ENCODE measurements around the gene MARCO.
"Not testable (repeated sequence)": the region's sequence is repeated elsewhere in the genome, so short reads cannot be mapped to it uniquely, and the experiment has no call there.

Gene MARCO

DNA sequence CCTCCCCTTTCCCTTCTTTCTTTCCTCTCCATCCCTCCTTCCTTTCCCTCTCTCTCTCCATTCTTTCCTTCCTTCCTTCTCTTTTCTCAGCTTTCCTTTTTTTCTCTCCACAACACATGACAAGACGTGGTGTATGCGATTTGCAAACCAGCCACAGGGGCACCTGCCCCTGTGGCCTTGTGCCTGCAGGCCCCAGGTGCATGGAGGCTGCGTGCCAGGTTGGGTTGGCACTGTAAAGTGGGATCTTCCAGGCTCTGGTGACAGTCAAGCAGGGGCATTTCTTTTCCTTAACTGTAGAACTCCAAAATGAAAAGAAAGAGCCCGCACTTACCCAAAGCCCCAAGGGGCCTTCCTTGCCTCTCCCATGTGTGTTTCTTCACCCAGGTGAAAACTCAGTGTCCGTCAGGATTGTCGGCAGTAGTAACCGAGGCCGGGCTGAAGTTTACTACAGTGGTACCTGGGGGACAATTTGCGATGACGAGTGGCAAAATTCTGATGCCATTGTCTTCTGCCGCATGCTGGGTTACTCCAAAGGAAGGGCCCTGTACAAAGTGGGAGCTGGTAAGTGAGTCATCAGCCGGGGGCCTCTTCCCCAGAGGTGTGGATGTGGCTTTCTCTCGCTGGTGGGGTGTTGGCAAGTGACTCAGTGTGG lies 50.9 kb downstream of the MARCO start:
- no peak for DNase-seq (ENCODE audit: extremely low spot score)
- TF ChIP-seq SUZ12 (IDR thresholded peaks at IDR 0.05) (no peak), BHLHE40 (IDR thresholded peaks at IDR 0.05; ENCODE audit: borderline replicate concordance) (no peak), ELF4 (IDR thresholded peaks at IDR 0.05) (no peak), FOXA1 (IDR thresholded peaks at IDR 0.05) (no peak)
- TF ChIP-seq, protein P1, sequence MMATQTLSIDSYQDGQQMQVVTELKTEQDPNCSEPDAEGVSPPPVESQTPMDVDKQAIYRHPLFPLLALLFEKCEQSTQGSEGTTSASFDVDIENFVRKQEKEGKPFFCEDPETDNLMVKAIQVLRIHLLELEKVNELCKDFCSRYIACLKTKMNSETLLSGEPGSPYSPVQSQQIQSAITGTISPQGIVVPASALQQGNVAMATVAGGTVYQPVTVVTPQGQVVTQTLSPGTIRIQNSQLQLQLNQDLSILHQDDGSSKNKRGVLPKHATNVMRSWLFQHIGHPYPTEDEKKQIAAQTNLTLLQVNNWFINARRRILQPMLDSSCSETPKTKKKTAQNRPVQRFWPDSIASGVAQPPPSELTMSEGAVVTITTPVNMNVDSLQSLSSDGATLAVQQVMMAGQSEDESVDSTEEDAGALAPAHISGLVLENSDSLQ (IDR thresholded peaks at IDR 0.05) = no peak
- CTCF ChIA-PET = no interaction called here
- POLR2A ChIA-PET = no interaction called here

GRCh38 chr2:118993392-118993752 lies 51.4 kb downstream of the MARCO start:
- ChIA-PET CTCF (no interaction called here), POLR2A (no interaction called here)
- no peak for TF ChIP-seq L3MBTL2 (conservative IDR thresholded peaks at IDR 0.05)
- TF ChIP-seq ZNF384 (IDR thresholded peaks at IDR 0.05) = no peak
- no peak for TF ChIP-seq FOXK2 (IDR thresholded peaks at IDR 0.05)
- TF ChIP-seq CTBP1 (IDR thresholded peaks at IDR 0.05; ENCODE audit: borderline replicate concordance) = no peak
- TF ChIP-seq NFRKB (IDR thresholded peaks at IDR 0.05) = no peak
- TF ChIP-seq LEF1 (IDR thresholded peaks at IDR 0.05; ENCODE audit: borderline replicate concordance) = no peak
- TF ChIP-seq FOXM1 (IDR thresholded peaks at IDR 0.05; ENCODE audit: borderline replicate concordance) = no peak
- TF ChIP-seq HDGF (IDR thresholded peaks at IDR 0.05; ENCODE audit: borderline replicate concordance) = no peak
- TF ChIP-seq TARDBP (IDR thresholded peaks at IDR 0.05) = no peak
- no peak for TF ChIP-seq BHLHE40 (IDR thresholded peaks at IDR 0.05; ENCODE audit: borderline replicate concordance)
- TF ChIP-seq SP1 (IDR thresholded peaks at IDR 0.05) = no peak
- no peak for TF ChIP-seq FOXA1 (IDR thresholded peaks at IDR 0.05)
- no peak for DNase-seq (ENCODE audit: extremely low spot score)

- TF ChIP-seq HDGF (IDR thresholded peaks at IDR 0.05; ENCODE audit: borderline replicate concordance) = no peak
- DNase-seq (ENCODE audit: extremely low spot score) = no peak
- POLR2A ChIA-PET = no interaction called here
- CTCF ChIA-PET = no interaction called here
Measured at GRCh38 chr2:118994172-118994700, 52.2 kb downstream of the MARCO start.

- ChIA-PET POLR2A (no interaction called here), CTCF (no interaction called here)
- DNase-seq (ENCODE audit: extremely low spot score) = no peak
- TF ChIP-seq, protein P1 (IDR thresholded peaks at IDR 0.05) = no peak
- TF ChIP-seq ZNF384 (IDR thresholded peaks at IDR 0.05) (no peak), NFRKB (IDR thresholded peaks at IDR 0.05) (no peak), FOXK2 (IDR thresholded peaks at IDR 0.05) (no peak), SUZ12 (IDR thresholded peaks at IDR 0.05) (no peak), FOXA1 (IDR thresholded peaks at IDR 0.05) (no peak), BHLHE40 (IDR thresholded peaks at IDR 0.05; ENCODE audit: borderline replicate concordance) (no peak), FOXM1 (IDR thresholded peaks at IDR 0.05; ENCODE audit: borderline replicate concordance) (no peak), SP1 (IDR thresholded peaks at IDR 0.05) (no peak)
Measured at GRCh38 chr2:118994778-118995177, 52.8 kb downstream of the MARCO start.

GRCh38 chr2:119003856-119004255 lies 61.9 kb downstream of the MARCO start:
- DNase-seq (ENCODE audit: extremely low spot score); POLR2A ChIA-PET; CTCF ChIA-PET: not testable (repeated sequence)

DNA sequence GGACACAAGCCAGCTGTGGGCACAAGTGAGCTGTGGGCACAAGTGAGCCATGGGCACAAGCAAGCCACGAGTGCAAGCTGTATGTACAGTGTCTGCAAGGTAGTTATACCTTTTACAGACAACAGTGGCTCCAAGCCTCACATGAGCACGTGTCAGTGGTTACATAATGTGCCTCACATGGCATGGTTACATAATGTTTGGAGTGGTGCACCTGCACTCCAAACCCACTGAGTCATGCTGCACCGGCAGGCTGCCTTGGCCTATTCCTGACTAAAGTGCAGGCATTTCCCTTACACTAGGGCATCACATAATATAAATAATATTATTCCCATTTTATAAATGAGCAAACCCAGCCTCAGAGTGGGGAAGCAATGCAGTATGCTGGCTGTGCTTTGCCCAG lies 62.6 kb downstream of the MARCO start:
- ChIA-PET CTCF (no interaction called here), POLR2A (no interaction called here)
- DNase-seq (ENCODE audit: extremely low spot score) = no peak
- no peak for TF ChIP-seq TARDBP (IDR thresholded peaks at IDR 0.05)
- no peak for TF ChIP-seq NFRKB (IDR thresholded peaks at IDR 0.05)
- TF ChIP-seq SP1 (IDR thresholded peaks at IDR 0.05) = no peak
- no peak for TF ChIP-seq FOXA1 (IDR thresholded peaks at IDR 0.05)
- TF ChIP-seq HDGF (IDR thresholded peaks at IDR 0.05; ENCODE audit: borderline replicate concordance) = no peak
- no peak for TF ChIP-seq BHLHE40 (IDR thresholded peaks at IDR 0.05; ENCODE audit: borderline replicate concordance)
- no peak for TF ChIP-seq LEF1 (IDR thresholded peaks at IDR 0.05; ENCODE audit: borderline replicate concordance)

DNA sequence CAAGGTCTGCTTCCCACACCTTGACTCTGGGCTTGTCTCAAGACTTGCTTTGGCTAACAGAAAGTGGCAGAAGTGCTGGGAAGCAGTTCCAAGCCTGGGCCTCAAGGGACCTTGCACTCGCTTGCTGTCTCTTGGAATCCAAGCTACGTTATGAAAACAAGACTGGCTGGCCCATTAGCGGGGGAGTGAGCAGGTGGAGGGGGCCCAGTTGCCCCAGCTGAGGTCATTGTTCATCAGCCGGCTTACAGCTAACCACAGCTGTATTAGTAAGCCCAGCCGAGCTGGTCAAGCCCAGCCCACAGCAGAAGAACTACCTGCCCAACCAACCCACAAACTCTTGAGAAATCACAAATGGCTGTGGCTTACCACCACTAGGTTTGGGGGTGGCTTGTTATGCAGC lies 63.1 kb downstream of the MARCO start:
- no peak for DNase-seq (ENCODE audit: extremely low spot score)
- ChIA-PET CTCF (no interaction called here), POLR2A (no interaction called here)
- TF ChIP-seq ELF4 (IDR thresholded peaks at IDR 0.05) (no peak), ARNT (IDR thresholded peaks at IDR 0.05) (no peak), FOXA1 (IDR thresholded peaks at IDR 0.05) (no peak), BHLHE40 (IDR thresholded peaks at IDR 0.05; ENCODE audit: borderline replicate concordance) (no peak), FOXM1 (IDR thresholded peaks at IDR 0.05; ENCODE audit: borderline replicate concordance) (no peak), FOXK2 (IDR thresholded peaks at IDR 0.05) (no peak), LEF1 (IDR thresholded peaks at IDR 0.05; ENCODE audit: borderline replicate concordance) (no peak), SP1 (IDR thresholded peaks at IDR 0.05) (no peak), SUZ12 (IDR thresholded peaks at IDR 0.05) (no peak), TARDBP (IDR thresholded peaks at IDR 0.05) (no peak), NFRKB (IDR thresholded peaks at IDR 0.05) (no peak), ZNF384 (IDR thresholded peaks at IDR 0.05) (no peak), HDGF (IDR thresholded peaks at IDR 0.05; ENCODE audit: borderline replicate concordance) (no peak), L3MBTL2 (conservative IDR thresholded peaks at IDR 0.05) (no peak), CTBP1 (IDR thresholded peaks at IDR 0.05; ENCODE audit: borderline replicate concordance) (no peak)
- TF ChIP-seq, protein P1 (IDR thresholded peaks at IDR 0.05) = no peak

Data from HEK293T (cell line).